ENCODE measurements around the gene YWHAH.
"Not testable (repeated sequence)": the region's sequence is repeated elsewhere in the genome, so short reads cannot be mapped to it uniquely, and the experiment has no call there.

DNA sequence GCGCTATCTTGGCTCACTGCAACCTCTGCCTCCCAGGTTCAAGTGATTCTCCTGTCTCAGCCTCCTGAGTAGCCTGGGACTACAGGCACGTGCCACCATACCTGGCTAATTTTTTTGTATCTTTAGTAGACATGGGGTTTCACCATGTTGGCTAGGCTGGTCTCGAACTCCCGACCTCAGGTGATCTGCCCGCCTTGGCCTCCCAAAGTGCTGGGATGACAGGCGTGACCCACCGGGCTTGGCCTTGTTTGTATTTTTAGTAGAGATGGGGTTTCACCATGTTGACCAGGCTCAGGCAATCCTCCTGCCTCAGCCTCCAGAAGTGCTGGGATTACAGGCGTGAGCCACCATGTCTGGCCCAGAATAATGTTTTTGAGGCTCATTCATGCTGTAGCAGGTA, 37.6 kb downstream of the YWHAH start:
- TF ChIP-seq, protein P1, sequence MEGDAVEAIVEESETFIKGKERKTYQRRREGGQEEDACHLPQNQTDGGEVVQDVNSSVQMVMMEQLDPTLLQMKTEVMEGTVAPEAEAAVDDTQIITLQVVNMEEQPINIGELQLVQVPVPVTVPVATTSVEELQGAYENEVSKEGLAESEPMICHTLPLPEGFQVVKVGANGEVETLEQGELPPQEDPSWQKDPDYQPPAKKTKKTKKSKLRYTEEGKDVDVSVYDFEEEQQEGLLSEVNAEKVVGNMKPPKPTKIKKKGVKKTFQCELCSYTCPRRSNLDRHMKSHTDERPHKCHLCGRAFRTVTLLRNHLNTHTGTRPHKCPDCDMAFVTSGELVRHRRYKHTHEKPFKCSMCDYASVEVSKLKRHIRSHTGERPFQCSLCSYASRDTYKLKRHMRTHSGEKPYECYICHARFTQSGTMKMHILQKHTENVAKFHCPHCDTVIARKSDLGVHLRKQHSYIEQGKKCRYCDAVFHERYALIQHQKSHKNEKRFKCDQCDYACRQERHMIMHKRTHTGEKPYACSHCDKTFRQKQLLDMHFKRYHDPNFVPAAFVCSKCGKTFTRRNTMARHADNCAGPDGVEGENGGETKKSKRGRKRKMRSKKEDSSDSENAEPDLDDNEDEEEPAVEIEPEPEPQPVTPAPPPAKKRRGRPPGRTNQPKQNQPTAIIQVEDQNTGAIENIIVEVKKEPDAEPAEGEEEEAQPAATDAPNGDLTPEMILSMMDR (IDR thresholded peaks at IDR 0.05) = not testable (repeated sequence)
- not testable (repeated sequence) for TF ChIP-seq ZFX (IDR thresholded peaks at IDR 0.05; ENCODE audit: borderline replicate concordance)
